ENCODE data around the gene NUDCD3.

The NUDCD3 gene

DNA sequence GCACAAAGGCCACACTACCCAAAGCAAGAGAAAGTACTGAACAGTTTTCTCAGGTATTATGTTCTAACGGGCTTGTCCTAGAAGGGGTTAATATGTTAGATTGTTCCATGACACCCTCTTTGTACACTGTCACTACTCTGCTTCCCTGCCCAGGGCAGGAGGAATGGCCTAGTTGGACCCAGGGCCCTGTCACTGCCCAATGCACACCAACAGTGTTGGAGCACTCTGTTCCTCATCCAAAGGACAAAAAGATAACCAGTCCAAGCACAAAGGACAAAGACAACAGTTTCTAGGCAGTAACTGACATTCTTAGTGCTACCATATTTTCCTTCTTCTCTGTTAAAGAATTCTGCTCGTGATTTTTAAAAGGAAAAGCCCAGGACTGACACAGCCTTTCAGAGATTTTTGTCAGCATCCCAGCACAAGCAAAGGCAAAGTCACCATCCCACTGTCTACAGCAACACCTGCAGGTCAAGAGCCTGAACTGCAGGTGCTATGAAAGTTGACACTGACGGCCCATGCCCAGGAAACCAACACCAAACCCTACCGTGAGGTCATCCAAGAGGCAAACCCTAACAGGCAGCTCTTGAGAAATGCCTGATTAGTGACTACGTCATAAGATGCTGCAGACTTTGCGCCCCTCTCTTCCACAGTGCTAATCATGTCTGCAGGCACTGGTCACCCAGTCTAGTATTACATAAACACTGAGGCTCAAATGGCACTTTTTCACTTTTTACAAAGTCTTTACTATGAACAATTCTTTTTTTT is 13.2 kb downstream of the NUDCD3 start:
- no peak for DNase-seq

DNA sequence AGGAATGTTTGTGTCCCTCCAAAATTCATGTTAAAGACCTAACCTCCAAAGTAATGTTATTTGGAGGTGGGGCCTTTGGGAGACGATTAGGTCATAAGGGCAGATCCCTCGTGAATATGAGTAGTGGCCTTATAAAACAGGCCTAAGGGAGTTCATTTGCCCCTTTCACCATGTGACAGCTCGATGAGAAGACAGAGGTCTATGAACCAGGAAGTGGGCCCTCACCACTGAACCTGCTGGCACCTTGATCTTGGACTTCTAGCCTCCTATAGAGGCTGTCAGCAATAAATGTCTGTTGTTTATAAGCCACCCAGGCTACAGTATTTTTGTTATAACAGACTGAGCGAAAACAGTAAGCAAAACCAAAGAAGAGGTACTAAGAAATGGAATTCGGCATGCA is 14.1 kb downstream of the NUDCD3 start:
- no peak for DNase-seq

DNA sequence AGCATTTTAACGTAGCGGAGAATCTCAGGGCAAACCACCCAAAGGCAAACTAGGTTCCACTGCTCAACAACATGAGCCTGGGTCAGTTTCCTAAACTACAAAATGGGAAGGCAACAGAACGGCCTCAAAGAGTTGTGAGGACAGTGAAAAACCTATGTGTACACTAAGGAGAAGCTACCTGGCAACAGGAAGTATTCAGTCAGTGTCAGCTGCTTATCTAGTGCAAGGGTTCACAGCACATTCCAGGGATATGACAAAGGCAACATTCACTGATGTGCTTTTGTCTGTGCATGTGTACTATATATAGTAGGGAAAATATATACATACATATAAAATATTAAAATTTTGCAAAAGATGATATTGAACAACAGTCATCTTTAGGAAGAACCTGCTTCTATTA is 17.2 kb downstream of the NUDCD3 start:
- no peak for DNase-seq

DNA sequence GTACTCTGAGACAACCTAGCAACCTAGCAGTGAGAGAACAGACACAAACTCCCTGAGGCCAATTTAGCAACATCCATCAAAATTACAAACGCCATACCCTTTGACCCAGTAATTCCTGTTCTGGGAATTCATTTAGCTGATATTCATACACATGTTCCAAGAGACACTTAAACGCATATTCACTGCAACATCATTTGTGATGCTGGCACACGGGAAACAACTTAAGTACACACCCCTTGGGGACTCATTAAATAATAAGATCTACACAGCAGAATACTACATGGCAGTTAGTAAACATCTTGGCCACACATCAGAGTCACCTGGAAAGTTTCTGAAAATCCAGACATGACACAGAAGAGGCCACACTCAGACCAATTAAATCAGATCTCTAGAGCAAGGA is 17.6 kb downstream of the NUDCD3 start:
- no peak for DNase-seq

DNA sequence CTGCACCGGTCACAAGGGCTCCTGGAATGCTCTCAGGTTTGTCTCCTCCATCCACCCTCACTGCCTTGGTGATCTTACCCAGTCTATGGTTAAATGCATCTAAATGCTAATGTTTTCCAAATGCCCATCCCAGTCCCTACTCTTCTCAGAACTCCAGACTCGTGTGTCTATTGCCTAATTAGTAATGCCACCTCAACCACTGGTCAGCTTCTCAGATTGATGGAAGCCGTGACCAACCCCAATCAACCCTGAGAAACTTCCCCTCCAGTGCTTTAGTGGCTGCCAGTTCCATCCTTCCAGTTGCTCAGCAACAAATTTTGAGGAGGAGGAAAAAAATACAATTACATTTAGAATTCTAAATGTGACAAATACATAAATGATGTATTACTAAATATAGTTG is 18.6 kb downstream of the NUDCD3 start:
- DNase-seq: no peak

DNA sequence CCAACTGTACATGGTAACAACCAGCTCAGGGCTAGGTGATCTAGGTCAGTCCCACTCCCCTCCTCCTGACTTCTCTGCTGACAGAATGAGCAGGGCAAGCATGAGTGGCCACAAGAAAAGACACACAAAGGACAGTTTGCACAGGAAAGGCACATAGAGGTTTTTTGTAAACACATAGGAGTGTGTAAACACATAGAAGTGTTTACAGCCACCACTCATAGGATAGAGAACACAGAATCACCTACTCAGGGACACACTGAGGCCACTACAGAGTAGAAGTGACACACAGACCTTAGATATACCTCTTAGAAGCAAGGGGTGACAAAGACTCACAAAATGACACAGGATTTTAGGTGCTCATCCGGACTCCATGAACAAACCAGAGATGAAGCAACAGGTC is 19.0 kb downstream of the NUDCD3 start:
- no peak for DNase-seq

DNA sequence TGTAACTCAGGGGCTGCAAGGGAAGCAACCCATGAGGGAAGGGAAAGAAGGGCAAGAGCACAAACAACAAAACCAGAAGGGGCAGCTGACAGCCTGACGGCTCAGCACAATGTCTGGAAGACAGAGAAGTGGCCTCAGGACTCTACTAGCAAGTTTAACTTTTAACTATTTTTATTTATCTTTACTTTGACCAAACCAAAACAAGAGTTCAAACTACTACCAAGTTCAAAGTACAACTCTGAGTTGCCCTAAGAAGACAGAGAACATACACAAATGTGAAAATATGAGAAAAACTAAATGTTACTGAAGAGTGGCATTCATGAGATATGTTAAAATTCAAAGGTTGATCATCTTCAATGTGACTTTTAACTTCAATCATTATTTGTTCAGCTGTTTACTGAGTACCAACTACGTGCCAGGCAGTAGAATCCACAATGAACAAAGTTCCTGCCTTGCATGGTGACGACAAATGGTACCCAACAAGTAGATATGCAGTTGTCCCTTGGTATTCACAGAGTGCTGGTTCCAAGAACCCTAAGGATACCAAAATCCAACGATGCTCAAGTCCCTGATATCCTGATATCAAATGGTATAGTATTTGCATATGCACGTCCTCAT is 19.7 kb downstream of the NUDCD3 start:
- no peak for DNase-seq

DNA sequence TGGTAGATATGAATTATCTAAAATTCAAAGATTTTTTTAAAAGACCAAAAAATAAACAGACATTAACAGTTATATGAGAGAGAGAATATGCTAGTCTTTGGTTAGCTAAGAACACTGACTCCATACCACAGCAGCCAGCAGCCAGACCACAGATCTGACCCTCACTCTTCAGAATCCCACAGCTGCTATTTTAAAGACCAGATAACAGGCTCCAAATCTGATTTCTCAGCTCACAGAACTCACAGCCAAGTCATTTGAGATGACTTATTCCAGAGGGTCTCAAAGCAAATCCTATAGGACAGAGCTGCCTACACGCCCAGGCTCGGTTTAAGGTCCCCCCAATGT is 20.4 kb downstream of the NUDCD3 start:
- no peak for DNase-seq

DNA sequence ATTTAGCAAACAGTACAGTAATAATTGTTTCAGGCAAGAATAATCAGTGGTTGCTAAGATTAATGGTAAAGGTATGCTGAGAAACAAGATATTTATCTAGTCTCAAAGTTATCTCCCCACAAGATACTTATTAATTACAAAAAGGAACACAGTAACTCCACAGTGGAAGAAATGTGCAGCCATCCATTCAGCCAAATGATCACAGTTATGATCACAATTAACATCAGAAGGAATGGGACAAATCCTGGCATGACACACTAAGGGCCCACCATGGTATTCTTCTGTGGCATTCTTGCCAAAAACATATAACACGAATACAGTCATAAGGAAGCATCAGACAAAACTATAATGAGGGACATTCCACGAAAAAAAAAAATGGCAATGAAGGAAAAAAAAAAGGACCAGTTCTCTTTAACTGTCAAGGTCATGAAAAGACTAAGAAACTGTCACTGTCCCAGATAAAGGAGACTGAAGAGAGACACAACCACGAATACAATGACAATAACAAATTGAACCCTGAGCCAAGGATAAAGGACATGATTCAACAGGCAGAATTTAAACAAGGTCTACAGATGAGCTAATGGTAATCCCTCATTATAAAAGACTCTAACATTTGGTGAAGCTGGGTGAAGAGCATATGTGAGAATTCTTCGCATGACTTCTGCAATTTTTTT is 20.9 kb downstream of the NUDCD3 start:
- DNase-seq: no peak

DNA sequence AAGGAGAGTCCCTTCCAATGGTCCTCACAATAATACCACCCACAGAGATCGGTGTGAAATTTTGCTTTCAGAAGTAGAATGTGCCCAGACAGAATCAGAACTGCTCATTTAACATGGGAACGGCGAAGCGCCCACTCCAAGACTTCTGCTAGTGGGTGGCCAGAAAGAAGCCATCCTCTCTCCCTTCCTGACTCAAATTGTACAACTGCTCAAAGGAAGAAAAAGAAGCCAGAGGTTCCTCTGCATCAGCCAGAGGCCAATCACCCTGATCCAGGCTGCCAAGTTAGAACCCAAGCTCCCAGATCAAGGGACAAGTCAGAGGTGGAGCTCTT is 23.3 kb downstream of the NUDCD3 start:
- no peak for DNase-seq

DNA sequence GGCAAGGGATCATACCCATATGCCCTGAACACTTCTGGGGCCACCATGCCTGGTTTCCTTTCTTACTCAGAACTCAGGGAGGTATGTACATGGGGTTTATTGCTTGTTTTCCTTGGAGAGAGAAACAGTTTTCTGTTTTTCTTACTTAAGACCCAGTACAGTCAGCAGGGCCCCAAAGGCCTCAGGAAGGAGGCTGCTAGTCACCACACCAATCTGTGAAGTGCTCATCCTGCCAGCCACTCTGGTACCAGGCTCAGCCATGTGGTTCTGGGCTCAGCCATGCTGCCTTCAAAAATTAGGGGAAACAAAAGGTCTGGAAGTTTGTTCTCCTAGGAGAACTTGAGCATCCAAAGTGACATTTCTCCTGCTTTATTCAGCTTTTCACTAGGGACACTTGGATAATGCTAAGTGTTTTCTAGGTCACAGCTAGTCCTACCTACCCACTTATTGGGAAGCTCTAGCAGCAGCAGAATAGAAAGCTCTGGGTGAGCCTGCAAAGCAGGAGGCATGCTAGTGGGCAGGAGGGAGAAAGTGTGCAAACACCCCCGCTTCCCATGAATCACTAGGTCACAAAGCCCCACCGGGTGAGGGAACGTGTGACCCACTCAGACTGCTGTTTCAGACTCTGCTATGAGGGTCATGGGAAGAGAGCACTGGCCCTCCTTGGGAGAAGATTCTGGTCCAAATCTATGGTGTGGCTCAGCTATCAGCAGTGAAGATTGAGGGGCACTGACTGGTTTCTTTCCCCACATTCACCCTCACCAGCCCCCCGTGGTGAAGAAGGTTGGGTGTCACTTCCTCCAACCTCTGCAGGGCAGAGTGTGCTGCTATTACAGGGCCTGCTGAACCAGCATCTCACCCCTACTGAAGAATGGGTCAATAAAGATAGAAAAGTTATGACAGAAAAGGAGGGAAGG is 23.9 kb downstream of the NUDCD3 start:
- DNase-seq: no peak

DNA sequence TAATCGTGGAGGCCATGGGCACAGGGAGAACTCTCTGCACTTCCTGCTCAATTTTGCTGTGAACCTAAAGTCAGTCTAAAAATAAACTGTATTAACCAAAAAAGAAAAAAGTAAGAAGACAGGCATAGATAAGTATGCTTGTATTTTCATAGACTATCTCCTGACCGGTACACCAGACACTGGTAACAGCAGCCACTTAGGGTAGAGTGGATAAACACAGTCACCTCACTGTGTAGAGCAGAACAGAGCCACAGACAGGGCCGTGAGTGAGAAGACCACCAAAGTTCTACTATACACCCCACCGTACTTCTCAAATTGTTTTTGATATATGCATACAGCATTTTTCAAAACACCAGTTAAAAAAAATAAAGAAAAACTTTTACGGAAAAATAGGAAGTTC is 25.0 kb downstream of the NUDCD3 start:
- DNase-seq: no peak

DNA sequence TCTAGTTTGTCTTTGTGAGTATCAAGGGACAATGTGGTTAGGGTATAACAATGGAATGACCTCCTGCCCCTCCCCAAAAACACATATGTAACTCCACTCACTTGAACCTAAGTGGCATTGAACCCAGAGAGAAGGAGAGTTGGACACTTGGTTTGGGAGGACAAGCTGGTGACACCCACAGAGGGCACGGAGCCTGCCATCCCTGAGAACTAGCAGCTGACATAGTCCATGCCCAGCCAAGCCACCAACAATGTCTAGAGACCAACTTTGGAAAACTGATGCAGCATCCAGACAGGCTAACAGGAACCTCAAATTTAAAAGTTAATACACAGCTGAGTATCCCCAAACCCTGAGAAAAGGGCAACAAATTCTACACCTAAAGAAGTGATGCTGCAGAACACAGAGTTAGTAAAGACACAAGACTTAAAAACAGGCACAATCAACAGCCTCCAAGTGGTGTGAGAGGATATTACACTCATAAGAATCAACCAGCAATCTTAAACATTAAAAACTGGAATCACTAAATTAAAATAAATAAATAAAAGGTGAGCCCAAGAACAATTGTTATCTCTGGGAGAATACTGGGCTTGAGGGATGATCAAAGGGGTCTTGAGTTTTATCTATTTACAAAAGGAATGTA is 27.2 kb downstream of the NUDCD3 start:
- DNase-seq: no peak

DNA sequence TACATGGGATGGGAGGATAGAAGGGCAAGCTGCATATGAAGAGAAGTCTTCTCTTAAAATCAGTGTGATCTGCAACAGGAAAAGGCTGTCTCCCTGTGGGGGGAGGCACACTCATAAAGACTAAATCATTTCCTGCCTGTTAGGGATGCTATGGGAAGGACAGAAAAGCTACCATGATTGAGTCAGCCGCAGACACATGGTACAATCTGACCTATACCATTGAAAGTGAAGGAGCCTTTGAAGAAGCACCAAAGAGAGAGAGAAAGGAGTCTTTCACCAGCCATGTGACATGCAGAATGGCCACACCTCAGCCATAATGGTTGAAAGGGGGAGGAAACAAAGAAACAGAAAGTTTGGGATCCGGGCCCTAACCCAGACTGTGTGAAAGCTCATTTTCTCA is 29.1 kb downstream of the NUDCD3 start:
- no peak for DNase-seq

DNA sequence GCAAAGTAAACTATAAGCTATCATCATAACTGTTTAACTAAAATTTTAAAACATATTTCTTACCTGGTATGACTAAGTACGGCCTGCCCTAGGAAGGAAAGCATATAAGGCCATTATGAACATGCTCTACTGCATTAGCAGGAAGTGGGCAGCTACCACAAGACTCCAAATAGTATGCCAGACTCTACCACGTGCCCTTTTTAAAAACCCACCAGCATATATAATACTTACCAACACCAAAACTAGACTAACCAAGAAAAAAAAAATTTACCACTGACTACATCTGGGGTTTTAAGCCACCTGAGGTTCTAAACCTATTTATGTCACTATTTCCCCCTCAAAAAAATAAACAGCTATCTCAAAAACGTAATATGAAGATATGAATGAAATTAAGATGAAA is 30.1 kb downstream of the NUDCD3 start:
- DNase-seq: no peak

DNA sequence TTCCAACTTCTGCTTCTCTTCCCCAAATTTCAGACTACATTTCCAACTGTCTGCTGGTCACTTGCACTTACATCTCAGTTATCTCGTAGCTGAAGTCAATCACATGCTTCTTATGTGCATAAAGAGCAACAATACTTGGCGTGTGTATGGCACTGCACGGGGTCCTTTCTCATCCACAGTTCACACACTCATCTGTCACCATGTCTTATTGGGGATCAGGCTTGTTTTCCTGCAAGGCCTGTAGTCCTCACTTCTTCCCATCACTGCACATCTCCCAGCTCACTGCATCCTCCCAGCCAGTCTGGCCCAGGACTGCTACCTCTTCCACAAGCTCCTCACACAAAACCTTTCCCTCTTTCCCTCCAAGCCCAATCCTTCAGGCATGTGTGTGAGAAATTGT is 35.3 kb downstream of the NUDCD3 start:
- no peak for DNase-seq

DNA sequence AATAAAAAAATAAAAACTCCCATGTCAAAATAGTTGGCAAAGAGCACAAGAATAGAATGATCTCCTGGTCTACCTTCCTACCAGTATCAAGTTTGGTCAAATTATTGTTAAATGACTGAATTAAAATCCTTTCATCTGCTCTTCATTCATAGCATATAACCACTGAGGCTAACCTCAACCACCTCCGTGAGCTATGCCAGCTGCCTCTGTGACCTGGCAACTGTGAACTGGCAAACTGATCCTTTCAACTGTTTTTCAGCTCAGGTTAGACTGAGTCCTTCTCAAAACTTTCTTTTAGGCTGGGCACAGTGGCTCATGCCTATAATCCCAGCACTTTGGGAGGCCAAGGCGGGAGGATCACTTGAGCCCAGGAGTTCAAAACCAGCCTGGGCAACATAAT is 36.1 kb downstream of the NUDCD3 start:
- no peak for DNase-seq

DNA sequence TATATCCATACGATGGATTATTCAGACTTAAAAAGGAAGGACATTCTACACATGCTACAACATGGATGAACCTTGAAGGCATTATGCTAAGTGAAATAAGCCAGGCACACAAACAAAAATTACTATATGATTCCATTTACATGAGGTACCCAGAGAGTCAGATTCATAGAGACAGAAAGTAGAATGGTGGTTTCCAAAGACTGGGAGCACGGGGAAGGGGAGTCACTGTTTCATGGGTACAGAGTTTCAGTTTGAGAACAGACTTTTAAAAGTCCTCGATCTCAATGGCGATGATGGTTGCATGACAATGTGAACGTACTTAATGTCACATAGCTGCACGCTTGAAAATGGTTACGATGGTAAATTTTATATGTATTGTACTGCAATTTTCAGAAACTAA is 39.3 kb downstream of the NUDCD3 start:
- DNase-seq: no peak

DNA sequence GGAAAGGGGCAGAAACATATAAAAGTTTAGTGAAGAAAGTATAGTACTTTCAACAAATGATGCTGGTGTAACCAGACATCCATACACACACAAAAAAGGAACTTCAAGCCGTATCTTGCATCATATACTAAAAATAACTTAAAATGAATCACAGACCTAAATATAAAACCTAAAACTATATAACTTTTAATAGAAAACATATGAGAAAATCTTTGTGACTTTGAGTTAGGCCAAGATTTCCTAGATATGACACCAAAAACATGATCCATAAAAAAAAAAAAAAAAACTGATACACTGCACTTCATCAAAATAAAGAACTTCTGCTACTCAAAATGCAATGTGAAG is 40.9 kb downstream of the NUDCD3 start:
- no peak for DNase-seq

DNA sequence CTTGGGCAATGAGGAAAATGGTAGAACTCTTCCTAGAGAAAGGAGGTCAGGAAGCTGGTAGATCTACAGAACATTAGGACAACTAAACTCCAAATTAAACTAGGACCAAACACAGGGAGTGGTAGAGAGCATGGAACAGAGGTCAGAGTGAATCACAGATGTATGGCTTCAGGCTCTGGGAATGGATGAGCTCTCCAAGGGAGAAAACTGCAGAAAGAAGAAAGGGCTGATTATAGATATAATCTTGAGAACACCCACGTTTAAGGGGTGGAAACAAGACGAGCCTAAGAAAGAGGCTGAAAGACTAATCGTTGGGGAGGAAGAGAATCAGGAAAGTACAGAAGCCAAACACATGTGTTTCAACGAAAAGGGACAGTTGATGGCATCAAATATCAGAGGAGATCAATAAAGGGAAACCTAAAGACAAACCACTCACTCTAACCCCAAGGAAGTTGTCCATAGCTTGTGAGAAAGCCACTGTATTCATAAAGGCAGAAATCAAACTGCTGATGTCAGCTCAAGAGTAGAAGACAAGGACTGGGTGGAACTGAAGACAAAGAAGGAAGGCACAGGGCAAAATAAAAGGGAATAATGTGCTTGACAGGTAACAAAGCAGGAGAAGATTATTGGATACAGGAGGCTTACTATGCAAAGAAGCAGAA is 41.4 kb downstream of the NUDCD3 start:
- DNase-seq: no peak

DNA sequence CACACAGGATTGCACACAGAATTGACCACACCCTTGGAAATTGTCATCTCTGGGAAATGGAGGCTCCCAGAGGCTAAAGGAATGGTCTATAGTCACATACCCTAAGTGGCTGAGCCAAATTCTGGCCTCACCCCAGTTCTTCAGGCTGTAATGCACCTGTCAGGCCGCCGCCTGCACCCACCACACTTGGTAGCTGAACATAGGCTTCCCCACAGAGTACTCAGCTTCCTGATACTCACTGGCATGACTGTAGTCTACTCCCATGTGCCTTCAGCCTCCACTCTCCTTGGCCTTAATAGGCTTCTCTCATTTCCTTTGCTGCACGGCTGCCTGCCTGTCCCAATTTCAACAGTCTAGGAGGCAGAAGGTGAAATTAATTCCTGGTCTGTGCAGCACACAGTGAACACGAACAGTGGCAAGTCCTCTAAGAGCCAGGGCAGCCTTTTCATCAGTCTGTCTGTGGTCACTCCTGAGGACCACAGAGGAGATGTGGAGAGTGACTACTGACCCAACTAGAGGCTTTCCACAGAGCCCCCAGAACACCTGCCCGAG is 42.5 kb downstream of the NUDCD3 start:
- DNase-seq: no peak

DNA sequence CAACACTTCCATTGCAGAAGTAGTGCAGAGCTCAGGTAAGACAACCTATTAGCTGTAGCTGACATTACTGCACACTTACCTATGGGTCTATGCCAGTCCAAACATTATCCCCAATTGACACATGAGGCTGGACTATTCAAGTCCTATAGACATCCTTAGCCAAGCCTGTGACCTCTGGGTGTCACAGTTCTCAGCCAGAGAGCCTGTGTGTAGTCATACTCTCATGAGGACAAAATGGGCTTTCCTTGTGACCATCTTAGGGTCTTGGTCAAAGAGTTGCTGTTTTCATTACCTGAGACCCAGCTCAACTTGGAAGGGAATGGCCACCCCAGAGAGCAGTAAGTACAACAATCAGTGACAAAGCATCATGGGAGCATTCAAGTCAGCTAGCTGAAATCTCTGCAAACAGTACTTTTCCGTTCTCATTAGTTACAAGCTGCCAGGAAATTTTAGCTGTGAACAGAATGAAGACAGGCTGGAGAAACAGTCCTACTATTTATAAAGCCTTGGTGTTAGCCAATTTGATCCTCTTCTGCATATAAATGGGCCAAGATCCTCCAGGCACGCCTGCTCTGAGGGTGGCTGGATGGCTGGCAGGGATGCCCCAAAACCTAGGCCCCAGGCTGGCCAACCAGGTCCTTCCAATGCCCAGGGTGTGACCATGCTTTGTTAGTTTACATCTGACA is 44.3 kb downstream of the NUDCD3 start:
- no peak for DNase-seq

All from NCI-H446 treated with DMSO at 0.1 percent for 48 hours (cell line).